ENCODE results near the gene PIERCE2. TPM values are rescaled to one million over a fixed set of nuclear protein-coding genes. Genes with fewer than 3 reads are reported as not detected.
"Not testable (repeated sequence)": the region's sequence is repeated elsewhere in the genome, so short reads cannot be mapped to it uniquely, and the experiment has no call there.

Gene PIERCE2
- total and polyA plus RNA-seq, 2 experiments from 2014 or later: 2.6 to 3.8 TPM

DNA sequence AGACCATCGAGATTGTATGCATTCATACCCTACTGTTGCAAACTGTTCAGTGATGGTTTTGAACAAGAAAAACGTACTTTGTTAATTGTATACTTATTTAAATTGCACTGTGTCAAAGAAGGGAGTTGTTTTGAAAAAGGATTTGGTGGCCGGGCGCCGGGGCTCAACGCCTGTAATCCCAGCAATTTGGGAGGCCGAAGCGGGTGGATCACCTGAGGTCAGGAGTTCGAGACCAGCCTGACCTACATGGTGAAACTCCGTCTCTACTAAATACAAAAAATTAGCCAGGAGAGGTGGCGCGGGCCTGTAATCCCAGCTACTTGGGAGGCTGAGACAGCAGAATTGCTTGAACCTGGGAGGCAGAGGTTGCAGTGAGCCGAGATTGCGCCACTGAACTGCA, 681 bp downstream of the PIERCE2 start:
- not testable (repeated sequence) for H3F3A ChIP-seq (replicated peaks; ENCODE audit: low read depth); H3K9me2 ChIP-seq (ENCODE audit: insufficient read depth); H3K36me3 Mint-ChIP-seq (ENCODE audit: low read depth); H3K27me3 Mint-ChIP-seq (ENCODE audit: insufficient read depth, low read depth, poor library complexity); H3K36me3 ChIP-seq (ENCODE audit: insufficient read depth); H3K4me1 Mint-ChIP-seq; H3K27me3 ChIP-seq (ENCODE audit: insufficient read depth); H4K20me1 ChIP-seq (replicated peaks; ENCODE audit: insufficient read depth); DNase-seq (ENCODE audit: low spot score); H3K9me3 Mint-ChIP-seq; ATAC-seq; H3K4me1 ChIP-seq (ENCODE audit: insufficient read depth); H3K79me2 ChIP-seq (replicated peaks; ENCODE audit: insufficient read depth)
- Mint-ChIP-seq H3K4me3 (peak overlapping the region; percentile 98), H3K27ac (peak overlapping the region; percentile 99; the same call in 1 of the 2 replicates)
- Histone ChIP-seq H2AFZ (peak overlapping the region; percentile 82), H3K4me2 (peak overlapping the region; percentile 85), H3K27ac (ENCODE audit: low read depth) (peak overlapping the region; percentile 90), H3K4me3 (peak overlapping the region; percentile 65)

DNA sequence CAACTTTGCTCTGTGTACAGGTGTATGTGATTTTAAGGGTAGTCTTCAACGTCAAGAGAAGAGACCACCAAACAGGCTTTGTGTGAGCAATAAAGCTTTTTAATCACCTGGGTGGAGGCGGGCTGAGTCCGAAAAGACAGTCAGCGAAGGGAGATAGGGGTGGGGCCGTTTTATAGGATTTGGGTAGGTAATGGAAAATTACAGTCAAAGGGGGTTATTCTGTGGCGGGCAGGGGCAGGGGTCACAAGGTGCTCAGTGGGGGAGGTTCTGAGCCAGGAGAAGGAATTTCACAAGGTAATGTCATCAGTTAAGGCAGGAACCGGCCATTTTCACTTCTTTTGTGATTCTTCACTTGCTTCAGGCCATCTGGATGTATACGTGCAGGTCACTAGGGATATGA, 9.4 kb downstream of the PIERCE2 start:
- not testable (repeated sequence) for H3K36me3 ChIP-seq (ENCODE audit: insufficient read depth); H3K9me3 Mint-ChIP-seq; H2AFZ ChIP-seq; H3K4me3 Mint-ChIP-seq; H3K4me1 ChIP-seq (ENCODE audit: insufficient read depth); H3K9me2 ChIP-seq (ENCODE audit: insufficient read depth); H3K36me3 Mint-ChIP-seq (ENCODE audit: low read depth); H3K79me2 ChIP-seq (replicated peaks; ENCODE audit: insufficient read depth); H3K27me3 Mint-ChIP-seq (ENCODE audit: insufficient read depth, low read depth, poor library complexity); H3K27me3 ChIP-seq (ENCODE audit: insufficient read depth); H3K4me2 ChIP-seq; H3K4me3 ChIP-seq; ATAC-seq; H4K20me1 ChIP-seq (replicated peaks; ENCODE audit: insufficient read depth); H3F3A ChIP-seq (replicated peaks; ENCODE audit: low read depth)
- H3K4me1 Mint-ChIP-seq: peaks cover 16% of the 10 kb centered on the region
- peak overlapping the region; percentile 10; the same call in 1 of the 2 replicates for H3K27ac ChIP-seq (ENCODE audit: low read depth)
- H3K27ac Mint-ChIP-seq: peak overlapping the region; percentile 86
- peak; percentile 10 for DNase-seq (ENCODE audit: low spot score)

DNA sequence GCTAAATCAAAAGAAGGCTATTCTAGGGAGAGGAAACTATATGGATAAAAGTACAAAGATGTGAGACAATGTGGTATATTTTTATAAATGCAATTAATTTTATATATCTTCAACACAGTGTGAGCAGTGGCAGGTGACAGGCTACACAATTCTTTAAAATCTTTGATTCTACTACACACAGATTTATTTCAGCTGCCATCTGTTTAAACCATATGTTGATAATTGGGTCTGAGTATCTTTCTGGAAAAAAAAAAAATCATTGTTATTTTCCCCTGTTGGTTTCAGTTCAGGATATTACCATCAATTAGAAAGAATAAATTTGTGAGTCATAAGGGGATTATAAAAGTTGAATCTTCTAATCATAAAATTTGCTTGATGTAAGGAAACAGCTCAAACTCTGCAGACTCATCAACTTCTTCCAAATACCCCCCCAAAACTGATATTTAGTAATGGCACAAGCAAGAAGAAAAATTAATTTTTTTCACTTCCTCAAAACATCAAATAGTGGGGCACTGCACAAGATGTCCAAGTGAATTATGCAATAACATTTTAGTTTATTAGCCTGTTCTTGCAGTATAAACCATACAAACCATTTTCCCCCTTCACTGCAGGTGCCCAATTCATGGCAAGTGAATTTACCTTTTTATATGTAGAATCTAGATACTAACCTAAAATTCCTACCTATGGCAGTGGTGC, 12.0 kb downstream of the PIERCE2 start:
- Histone ChIP-seq H3K79me2 (replicated peaks; ENCODE audit: insufficient read depth) (no peaks in the 10 kb centered on the region), H2AFZ (no peak overlapping the region), H3K36me3 (ENCODE audit: insufficient read depth) (no peaks in the 10 kb centered on the region), H3K4me1 (ENCODE audit: insufficient read depth) (peaks cover 3% of the 10 kb centered on the region), H3K4me3 (no peak overlapping the region), H3K4me2 (no peak overlapping the region), H3K9me2 (ENCODE audit: insufficient read depth) (no peaks in the 10 kb centered on the region), H3K27ac (ENCODE audit: low read depth) (no peak overlapping the region), H4K20me1 (replicated peaks; ENCODE audit: insufficient read depth) (no peaks in the 10 kb centered on the region), H3K27me3 (ENCODE audit: insufficient read depth) (no peaks in the 10 kb centered on the region), H3F3A (replicated peaks; ENCODE audit: low read depth) (no peaks in the 10 kb centered on the region)
- Mint-ChIP-seq H3K27me3 (ENCODE audit: insufficient read depth, low read depth, poor library complexity) (peaks cover 8% of the 10 kb centered on the region), H3K4me3 (no peak overlapping the region), H3K36me3 (ENCODE audit: low read depth) (no peaks in the 10 kb centered on the region), H3K9me3 (no peaks in the 10 kb centered on the region), H3K4me1 (peaks cover 16% of the 10 kb centered on the region), H3K27ac (no peak overlapping the region)
- ATAC-seq (no peak), DNase-seq (ENCODE audit: low spot score) (no peak)
- no peak for TF ChIP-seq ZNF331 (CRISPR knock-in tag; IDR thresholded peaks at IDR 0.05; ENCODE audit: low read depth)
- no peak for TF ChIP-seq NANOG (IDR thresholded peaks at IDR 0.05; ENCODE audit: borderline replicate concordance)
- TF ChIP-seq STAT1 (IDR thresholded peaks at IDR 0.05; ENCODE audit: unreplicated experiment): no peak
- no peak for TF ChIP-seq ZNF114 (CRISPR knock-in tag; IDR thresholded peaks at IDR 0.05)
- TF ChIP-seq, protein P1, sequence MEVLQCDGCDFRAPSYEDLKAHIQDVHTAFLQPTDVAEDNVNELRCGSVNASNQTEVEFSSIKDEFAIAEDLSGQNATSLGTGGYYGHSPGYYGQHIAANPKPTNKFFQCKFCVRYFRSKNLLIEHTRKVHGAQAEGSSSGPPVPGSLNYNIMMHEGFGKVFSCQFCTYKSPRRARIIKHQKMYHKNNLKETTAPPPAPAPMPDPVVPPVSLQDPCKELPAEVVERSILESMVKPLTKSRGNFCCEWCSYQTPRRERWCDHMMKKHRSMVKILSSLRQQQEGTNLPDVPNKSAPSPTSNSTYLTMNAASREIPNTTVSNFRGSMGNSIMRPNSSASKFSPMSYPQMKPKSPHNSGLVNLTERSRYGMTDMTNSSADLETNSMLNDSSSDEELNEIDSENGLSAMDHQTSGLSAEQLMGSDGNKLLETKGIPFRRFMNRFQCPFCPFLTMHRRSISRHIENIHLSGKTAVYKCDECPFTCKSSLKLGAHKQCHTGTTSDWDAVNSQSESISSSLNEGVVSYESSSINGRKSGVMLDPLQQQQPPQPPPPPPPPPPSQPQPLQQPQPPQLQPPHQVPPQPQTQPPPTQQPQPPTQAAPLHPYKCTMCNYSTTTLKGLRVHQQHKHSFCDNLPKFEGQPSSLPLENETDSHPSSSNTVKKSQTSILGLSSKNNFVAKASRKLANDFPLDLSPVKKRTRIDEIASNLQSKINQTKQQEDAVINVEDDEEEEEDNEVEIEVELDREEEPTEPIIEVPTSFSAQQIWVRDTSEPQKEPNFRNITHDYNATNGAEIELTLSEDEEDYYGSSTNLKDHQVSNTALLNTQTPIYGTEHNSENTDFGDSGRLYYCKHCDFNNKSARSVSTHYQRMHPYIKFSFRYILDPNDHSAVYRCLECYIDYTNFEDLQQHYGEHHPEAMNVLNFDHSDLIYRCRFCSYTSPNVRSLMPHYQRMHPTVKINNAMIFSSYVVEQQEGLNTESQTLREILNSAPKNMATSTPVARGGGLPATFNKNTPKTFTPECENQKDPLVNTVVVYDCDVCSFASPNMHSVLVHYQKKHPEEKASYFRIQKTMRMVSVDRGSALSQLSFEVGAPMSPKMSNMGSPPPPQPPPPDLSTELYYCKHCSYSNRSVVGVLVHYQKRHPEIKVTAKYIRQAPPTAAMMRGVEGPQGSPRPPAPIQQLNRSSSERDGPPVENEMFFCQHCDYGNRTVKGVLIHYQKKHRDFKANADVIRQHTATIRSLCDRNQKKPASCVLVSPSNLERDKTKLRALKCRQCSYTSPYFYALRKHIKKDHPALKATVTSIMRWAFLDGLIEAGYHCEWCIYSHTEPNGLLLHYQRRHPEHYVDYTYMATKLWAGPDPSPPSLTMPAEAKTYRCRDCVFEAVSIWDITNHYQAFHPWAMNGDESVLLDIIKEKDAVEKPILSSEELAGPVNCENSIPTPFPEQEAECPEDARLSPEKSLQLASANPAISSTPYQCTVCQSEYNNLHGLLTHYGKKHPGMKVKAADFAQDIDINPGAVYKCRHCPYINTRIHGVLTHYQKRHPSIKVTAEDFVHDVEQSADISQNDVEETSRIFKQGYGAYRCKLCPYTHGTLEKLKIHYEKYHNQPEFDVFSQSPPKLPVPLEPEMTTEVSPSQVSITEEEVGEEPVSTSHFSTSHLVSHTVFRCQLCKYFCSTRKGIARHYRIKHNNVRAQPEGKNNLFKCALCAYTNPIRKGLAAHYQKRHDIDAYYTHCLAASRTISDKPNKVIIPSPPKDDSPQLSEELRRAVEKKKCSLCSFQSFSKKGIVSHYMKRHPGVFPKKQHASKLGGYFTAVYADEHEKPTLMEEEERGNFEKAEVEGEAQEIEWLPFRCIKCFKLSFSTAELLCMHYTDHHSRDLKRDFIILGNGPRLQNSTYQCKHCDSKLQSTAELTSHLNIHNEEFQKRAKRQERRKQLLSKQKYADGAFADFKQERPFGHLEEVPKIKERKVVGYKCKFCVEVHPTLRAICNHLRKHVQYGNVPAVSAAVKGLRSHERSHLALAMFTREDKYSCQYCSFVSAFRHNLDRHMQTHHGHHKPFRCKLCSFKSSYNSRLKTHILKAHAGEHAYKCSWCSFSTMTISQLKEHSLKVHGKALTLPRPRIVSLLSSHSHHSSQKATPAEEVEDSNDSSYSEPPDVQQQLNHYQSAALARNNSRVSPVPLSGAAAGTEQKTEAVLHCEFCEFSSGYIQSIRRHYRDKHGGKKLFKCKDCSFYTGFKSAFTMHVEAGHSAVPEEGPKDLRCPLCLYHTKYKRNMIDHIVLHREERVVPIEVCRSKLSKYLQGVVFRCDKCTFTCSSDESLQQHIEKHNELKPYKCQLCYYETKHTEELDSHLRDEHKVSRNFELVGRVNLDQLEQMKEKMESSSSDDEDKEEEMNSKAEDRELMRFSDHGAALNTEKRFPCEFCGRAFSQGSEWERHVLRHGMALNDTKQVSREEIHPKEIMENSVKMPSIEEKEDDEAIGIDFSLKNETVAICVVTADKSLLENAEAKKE (CRISPR knock-in tag; IDR thresholded peaks at IDR 0.05): no peak
- TF ChIP-seq JUNB (IDR thresholded peaks at IDR 0.05; ENCODE audit: unreplicated experiment): no peak
- TF ChIP-seq CREB1 (CRISPR knock-in tag; IDR thresholded peaks at IDR 0.05; ENCODE audit: low read depth): no peak
- TF ChIP-seq EZH2phosphoT487 (IDR thresholded peaks at IDR 0.05; ENCODE audit: unreplicated experiment): no peak
- TF ChIP-seq, protein P2, sequence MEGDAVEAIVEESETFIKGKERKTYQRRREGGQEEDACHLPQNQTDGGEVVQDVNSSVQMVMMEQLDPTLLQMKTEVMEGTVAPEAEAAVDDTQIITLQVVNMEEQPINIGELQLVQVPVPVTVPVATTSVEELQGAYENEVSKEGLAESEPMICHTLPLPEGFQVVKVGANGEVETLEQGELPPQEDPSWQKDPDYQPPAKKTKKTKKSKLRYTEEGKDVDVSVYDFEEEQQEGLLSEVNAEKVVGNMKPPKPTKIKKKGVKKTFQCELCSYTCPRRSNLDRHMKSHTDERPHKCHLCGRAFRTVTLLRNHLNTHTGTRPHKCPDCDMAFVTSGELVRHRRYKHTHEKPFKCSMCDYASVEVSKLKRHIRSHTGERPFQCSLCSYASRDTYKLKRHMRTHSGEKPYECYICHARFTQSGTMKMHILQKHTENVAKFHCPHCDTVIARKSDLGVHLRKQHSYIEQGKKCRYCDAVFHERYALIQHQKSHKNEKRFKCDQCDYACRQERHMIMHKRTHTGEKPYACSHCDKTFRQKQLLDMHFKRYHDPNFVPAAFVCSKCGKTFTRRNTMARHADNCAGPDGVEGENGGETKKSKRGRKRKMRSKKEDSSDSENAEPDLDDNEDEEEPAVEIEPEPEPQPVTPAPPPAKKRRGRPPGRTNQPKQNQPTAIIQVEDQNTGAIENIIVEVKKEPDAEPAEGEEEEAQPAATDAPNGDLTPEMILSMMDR (conservative IDR thresholded peaks at IDR 0.05; ENCODE audit: low read depth in 2 of 2): no peak
- TF ChIP-seq POLR2AphosphoS5 (IDR thresholded peaks at IDR 0.05; ENCODE audit: low read depth): no peak
